NOMO-1 (cell line): ENCODE results near the gene ST6GALNAC1.
"Not testable (repeated sequence)": the region's sequence is repeated elsewhere in the genome, so short reads cannot be mapped to it uniquely, and the experiment has no call there.

ENCODE experiments used
- DNase-seq, 2 experiments: peaks; one replicate each; lab custom pipeline; 2025; ENCODE audit not compliant: unreplicated experiment in 2 of 2; lab: John Stamatoyannopoulos, UW

The ST6GALNAC1 gene

DNA sequence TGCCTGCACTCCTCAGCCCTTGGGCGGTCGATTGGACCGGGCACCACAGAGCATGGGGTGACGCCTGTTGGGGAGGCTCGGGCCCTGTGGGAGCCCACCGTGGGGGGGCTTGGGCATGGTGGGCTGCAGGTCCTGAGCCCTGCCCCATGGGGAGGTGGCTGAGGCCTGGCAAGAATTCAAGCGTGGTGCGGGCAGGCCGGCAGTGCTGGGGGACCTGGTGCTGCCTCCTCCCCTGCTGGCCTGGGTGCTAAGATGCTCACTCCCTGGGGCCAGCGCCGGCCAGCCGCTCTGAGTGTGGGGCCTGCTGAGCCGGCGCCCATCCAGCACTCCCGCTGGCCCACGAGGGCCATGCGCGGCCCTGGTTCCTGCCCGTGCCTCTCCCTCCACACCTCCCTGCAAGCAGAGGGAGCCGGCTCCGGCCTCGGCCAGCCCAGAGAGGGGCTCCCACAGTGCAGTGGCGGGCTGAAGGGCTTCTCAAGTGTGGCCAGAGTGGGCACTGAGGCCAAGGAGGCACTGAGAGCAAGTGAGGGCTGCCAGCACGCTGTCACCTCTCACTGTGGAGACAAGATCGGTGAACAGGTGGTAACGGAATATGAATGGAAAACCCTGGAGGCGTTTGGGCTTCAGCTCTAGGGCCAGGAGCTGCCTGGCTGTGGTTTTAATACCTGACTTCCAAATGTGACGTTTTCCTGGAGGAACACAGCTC, 28.5 kb downstream of the ST6GALNAC1 start:
- no peak for DNase-seq

DNA sequence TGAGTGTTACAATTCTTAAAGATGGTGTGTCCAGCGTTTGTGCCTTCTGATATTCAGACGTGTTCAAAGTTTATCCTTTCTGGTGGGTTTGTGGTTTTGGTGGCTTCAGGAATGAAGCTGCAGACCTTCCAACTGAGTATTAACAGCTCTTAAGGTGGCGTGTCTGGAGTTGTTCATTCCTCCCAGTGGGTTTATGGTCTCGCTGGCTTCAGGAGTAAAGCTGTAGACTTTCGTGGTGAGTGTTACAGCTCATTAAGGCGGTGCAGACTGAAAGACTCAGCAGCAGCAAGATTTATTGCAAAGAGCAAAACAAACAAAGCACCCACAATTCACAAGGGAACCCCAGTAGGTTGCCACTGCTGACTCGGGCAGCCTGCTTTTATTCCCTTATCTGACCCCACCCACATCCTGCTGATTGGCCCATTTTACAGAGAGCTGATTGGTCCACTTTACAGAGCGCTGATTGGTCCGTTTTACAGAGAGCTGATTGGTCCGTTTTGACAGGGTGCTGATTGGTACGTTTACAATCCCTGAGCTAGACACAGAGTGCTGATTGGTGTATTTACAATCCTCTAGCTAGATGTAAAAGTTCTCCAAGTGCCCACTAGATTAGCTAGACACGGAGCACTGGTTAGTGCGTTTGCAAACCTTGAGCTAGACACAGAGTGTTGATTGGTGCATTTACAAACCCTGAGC, 29.3 kb downstream of the ST6GALNAC1 start:
- not testable (repeated sequence) for DNase-seq

- peak; percentile 11 to 26 for DNase-seq
These were observed 30.3 kb downstream of the ST6GALNAC1 start for GRCh38 chr17:76612977-76613851.

GRCh38 chr17:76612465-76612864, 31.1 kb downstream of the ST6GALNAC1 start:
- no peak for DNase-seq

DNA sequence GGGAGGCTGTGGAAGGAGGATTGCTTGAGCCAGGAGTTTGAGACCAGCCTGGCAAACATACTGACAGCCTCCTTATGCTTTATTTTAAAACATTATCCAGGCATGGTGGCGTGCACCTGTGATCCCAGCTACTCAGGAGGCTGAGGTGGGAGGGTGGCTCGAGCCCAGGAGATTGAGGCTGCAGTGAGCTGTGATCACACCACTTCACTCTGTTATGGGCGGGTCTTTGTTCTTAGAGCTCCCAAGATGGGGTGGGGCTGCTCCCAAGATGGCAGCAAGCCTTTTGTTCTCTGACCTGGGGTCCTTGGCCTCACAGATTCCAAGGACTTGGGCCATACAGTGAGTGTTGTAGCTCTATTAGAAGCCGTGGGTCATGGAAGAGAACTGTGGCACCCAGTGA, 31.8 kb downstream of the ST6GALNAC1 start:
- DNase-seq, result no peak

GRCh38 chr17:76611080-76611749, 32.3 kb downstream of the ST6GALNAC1 start:
- peak in 1 of 2 experiments; percentile 44 for DNase-seq

- DNase-seq, result not testable (repeated sequence)
These were observed 36.9 kb downstream of the ST6GALNAC1 start for GRCh38 chr17:76606685-76607084.

- DNase-seq, result no peak
These were observed 42.5 kb downstream of the ST6GALNAC1 start for GRCh38 chr17:76601065-76601464.

DNA sequence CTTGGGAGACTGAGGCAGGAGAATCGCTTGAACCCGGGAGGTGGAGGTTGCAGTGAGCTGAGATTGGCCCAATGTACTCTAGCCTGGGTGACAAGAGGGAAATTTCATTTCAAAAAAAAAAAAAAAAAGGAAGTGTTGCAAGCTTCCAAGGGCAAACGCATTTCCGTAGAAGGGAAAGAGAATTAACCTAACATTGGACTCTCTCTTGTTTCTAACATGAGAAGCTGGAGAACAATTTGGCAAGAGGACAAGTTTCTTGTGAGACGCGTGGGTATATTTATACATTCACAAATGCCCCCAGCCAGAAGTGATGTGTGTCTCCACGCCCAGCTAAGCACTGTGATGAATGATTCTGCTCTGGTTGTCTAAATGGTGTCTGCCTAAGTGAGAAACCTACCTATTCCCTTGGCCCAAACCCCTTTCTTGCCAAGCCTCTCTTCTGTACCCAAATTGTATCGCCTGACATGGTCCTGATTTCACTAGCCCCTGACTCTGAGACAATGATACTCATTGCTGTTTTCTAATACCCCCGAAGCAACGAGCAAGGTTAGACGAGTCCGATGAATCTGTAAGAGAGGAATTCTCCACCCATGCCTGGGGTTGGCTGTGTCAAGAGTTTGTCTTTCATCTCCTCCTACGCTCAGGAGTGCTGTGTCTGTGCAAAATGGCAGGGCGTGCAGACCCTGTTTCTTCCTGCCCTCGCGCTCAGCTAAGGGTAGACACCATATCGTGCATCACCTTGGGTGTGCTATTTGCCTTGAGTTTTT, 43.7 kb downstream of the ST6GALNAC1 start:
- DNase-seq, result peak; percentile 77 to 85

- peak; percentile 72 to 87 for DNase-seq
These were observed 45.5 kb downstream of the ST6GALNAC1 start for GRCh38 chr17:76598004-76598439.

GRCh38 chr17:76597156-76598003, 46.2 kb downstream of the ST6GALNAC1 start:
- DNase-seq, result no peak

GRCh38 chr17:76594690-76595089, 48.9 kb downstream of the ST6GALNAC1 start:
- no peak for DNase-seq

GRCh38 chr17:76593959-76594358, 49.6 kb downstream of the ST6GALNAC1 start:
- DNase-seq, result no peak

DNA sequence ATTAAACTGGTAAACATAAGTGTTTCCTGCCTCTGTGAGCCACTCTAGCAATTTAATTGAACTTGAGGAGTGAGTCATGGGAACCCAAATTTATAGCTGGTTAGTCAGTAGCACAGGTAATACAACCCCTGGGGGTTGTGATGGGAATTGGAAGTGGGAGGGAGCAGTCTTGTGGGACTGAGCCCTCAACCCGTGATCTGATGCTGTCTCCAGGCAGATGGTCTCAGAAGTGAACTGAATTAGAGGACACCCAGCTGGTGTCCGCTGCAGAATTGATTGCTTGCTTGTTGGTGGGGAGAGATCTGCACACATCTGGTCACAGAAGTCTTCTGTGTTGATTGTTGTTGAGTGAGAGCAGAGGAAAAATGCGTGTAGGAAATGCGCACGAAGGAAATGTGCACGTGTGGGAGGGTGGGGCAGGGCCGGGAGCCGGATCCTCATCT, 50.2 kb downstream of the ST6GALNAC1 start:
- DNase-seq, result no peak

DNA sequence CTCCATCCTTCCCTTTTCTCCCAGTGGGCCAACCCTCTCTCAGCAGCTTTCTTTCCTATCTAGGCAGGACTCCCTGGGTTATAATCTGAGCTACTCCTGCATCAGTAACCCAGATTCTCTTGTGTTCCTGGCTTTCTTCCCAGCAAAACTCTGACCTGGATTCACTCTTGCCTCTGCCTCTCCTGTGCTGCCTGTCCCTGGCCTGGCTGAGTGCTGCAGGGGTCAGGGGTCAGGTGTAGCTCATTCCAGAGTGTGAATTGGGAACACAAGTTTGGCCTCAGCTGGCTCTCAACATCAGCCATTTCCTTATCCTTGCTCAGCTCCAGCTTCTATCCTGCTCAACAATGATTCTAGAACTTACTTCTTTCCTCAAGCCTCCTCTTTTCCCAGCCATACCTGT, 55.4 kb downstream of the ST6GALNAC1 start:
- DNase-seq, result no peak

- no peak for DNase-seq
These were observed 56.6 kb downstream of the ST6GALNAC1 start for GRCh38 chr17:76586741-76587487.

DNA sequence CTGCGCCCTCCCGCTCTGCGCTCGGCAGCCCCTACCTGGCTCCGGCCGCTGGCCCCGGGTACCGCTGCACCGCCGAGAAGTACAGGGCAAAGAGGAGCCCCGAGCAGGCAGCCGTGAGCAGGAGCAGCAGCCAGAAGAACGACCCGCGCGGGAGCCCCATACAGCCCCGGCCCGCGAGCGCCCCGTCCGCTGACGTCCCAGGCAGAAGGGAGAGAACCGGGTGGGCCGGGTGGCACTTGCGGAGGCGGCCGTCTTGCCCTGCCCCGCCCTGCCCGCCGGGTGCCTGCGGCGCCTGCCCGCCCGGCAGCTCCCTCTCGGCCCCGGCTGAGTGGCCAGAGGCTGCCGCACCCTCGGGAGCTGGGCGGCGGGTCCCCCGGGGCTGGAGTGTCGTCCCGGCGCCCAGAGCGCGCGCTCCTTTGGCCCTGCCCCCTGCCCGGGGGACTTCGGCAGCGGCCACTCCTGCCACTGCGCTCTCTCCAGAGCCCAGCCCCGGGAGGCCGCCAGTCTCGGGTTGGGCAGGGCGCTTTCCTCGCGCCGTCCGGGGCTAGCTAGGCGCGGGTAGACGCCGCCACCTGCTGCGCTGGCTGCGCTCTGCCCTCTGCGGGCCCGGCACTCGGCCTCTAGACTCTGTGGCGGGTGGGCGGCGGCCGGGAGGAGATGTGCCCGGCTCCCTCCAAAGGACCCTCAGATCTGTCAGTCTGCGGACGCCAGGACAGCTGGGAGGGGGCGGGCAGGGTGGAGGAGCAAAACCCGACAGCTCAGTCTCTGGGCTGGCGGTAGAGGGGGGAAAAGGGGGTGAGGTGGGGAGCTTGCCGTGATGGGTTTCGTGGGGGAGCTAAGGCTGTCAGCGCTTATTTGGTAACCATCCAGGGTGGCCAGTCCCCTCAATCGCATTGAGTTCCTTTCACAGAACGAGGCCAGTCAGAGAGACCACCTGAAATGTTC, 57.6 kb downstream of the ST6GALNAC1 start, which contains the start of gene ST6GALNAC2:
Gene ST6GALNAC2, minus strand, starts transcription at position 212 of the 945 bp plus-strand sequence. Its CDS starts 52 bp downstream, at position 160.
- DNase-seq, result peak; percentile 62 to 78
